CD4-positive, alpha-beta T cell treated with Interferon alpha-2 for 1 hour (primary cell): Measurements from ENCODE around the gene MED27.

Experiments
- DNase-seq, 2 donors: peaks; one replicate each; pipeline ENCODE4 v3.0.0-alpha.2; 2020 to 2022

Gene MED27, protein sequence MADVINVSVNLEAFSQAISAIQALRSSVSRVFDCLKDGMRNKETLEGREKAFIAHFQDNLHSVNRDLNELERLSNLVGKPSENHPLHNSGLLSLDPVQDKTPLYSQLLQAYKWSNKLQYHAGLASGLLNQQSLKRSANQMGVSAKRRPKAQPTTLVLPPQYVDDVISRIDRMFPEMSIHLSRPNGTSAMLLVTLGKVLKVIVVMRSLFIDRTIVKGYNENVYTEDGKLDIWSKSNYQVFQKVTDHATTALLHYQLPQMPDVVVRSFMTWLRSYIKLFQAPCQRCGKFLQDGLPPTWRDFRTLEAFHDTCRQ

DNA sequence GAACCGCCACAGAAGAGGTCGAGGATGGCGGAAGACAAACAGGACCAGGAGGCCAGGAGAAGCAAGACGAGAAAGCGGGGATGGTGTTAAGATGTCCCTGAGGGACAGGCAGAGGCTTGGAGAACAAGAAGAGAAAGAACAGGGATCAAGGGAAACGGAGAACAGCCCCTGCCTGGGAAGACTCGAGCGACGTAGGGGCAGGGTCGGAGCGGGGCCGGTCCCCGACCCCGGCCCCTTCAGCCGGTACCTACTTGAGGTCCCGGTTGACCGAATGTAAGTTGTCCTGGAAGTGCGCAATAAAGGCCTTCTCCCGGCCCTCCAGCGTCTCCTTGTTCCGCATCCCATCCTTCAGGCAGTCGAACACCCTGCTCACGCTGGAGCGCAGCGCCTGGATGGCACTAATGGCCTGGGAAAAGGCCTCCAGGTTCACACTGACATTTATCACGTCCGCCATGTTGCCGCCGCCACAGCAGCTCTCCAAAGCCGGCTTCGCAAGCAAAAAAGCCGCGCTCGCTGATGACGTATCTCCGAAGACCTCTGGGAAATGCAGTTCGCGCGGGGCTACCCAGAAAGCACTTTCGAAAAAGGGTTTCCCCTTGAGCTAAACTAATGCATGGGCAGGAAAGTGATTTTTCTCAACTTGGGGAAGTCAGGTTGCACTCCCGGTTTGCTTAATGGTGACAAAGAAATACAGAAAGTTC is at the start of gene MED27:
Gene MED27 (minus strand): TSS at position 477 of the 701 bp plus-strand sequence. CDS start 23 bp downstream, at position 454.
- peak; percentile 91 to 94 for DNase-seq

DNA sequence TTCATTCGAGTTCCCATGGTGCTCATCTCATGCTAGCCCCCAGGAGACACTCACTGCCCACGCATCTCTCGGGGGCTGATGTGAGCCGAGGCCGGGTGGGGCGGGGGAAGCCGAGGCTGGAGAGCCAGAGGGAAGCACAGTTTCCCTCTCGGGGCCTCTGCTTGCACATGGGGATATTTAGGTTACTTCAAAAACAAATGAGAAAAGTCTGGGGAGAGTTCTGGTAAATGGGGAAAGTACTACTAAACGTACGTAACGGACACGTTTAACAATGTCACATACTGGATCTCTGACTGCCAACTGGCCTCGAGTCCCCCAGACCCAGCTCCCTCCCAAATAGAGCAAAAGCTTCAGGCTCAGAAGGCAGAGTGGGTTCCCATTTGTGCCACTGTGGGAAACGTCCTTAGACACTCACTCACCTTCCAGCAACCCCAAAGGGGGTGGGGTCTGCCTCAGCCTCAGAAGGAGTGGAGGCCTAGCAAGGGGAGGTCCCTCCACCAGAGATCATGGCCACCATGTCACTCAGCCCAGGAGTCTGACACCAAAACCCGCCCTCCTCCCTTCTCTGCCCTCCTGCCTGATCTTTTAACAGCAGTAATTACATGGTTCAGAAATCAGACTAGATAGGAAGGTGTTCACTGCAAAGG is 48.3 kb upstream of the MED27 start:
- no peak for DNase-seq

DNA sequence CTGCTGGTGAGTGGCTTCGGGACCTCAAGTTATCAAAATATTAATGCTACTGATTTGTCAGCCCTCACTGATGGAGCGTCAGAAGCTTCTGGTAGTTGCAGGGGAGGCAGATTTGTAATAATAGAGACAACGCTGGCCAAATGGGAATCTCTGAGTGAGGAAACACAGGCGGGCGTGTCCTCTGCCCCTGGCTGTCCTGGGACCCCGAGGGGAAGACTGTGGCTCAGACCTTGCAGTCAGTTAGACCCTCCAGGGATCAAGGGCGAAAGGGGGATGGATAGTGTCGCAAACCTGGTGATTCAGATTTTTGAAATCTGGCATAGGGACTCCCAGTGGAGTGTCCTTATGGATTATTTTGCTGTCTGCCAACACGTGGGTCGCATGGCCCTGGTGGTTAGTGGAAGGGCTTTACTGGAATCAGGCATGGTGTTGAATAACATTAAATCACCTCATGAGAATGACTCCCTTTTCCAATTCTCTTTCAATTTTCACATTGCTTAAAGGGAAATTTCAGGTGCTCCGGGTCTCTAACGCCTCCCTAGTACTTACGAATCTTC is 47.1 kb upstream of the MED27 start:
- DNase-seq: no peak

DNA sequence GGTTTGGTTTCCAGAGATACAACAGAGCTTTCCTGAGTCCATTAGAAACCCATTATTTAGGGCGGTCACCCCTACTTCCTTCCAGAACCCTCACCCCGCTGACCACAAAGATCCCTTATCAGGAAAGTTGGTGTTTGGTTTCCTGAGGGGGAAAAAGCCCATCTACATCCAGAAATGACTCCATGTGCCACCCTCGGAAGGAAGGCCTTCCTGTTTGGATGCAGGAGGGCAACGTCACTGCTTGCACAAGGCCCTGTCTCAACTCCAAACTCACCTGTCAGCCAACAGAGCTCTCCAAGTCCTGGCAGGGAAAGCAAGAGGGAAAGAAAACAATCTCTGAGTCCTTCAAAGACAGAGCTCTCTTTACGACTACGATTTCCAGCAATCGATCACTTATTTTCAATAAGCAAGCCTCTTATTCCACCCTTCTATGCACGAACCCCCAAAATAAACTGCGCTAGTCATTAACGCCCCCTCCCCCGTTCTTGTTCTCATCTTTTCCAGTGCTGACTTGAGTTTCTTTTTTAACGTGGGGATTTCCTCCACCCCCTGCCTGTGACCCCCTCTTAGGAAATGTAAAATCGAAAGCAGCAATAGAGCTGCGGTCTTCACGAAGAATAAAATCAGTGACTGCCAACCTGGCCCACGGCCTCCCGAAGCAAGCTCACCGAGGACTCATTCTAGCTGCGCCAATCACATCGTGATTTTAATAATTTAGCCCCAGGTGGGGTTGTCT is 46.4 kb upstream of the MED27 start:
- peak in 1 of 2 donors; percentile 11 for DNase-seq

DNA sequence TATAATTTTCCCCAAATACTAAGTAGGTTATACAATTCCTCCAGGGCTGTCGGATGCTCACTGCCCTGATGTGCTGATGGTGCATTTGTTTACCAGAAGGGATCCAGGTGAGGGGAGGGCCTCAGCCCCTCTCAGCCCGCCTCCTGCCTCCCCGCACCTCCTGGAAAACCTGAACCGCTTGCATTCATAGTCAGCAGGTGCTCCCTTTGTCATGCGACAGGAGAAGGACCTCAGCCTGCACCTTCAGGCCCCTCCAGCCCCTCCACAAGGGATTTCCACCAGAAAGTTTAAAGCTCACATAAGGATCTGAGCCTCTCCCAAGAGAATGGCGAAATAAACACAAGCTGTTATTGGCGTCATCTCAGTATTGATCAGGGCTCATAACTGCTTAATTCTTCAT is 45.7 kb upstream of the MED27 start:
- no peak for DNase-seq

DNA sequence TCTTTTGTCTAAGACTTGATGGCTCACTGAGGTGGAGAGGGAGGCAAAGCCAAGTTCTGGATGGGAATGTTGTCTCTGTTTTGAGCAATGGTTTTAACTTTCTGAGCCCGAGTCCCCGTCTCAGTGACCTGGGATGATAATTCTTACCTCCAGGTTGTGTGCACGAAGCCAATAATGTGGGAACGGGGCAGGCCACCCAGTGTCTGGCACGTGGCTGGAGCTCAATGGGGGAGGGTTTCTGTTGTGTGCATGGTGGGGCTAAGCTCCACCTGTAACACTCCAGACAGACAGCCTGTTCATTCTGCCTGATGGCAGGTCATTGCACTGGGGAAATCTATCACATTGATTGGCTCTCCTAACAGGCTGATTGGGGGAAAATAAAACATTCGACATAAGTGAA is 45.1 kb upstream of the MED27 start:
- no peak for DNase-seq

DNA sequence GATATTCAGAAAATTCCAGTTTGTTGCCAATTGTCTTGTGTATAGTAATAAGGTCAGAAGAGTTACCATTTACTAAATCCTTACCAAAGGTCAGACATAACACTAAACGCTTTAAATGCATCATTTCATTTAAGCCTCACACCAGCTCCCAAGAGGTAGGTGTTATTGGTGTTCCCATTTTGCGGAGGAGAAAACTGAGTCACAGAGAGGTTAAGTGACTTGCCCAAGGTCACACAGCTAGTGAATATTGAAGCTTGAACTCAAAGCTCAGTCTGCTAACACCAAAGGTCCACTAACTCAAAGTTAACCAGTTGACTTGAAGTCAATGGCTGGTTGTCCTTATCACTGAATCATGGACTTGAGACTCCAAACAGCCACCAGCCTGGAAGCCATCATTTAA is 41.4 kb upstream of the MED27 start:
- no peak for DNase-seq

DNA sequence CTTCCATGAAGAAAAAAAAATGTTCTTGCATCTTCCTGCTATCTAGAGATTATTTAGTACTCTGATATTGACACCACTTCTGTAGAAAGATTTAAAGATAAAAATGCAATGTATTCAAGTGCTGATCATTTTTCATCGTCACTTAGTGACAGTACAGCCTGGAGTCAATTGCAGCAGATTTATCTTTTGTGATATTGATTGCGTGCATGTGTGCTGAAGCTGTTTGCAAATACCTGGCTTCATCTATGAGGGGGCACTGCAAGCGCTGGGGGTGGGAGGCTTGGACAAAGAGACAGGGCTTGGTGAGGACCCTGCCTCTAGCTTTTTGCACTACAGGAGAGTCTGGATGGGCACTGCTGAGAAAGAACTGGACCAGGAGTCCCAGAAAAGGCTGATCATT is 38.0 kb upstream of the MED27 start:
- DNase-seq: no peak

DNA sequence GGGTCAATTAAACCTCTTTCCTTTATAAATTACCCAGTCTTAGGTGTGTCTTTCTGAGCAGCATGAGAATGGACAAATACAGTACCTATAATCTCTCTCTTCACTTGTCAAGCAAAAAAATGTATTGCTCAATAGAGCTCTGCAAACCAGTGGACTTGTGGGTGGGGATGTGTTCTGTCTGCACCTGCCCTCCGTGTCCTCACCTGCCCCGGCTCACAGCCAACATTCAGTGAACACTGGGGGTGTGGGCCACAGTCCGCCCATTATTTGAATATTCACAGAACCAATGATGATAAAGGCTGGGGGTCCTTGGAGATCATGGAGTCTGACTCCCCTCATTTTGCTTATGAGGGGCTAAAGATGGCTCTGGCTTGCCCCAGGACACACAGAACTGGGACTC is 36.9 kb upstream of the MED27 start:
- no peak for DNase-seq

DNA sequence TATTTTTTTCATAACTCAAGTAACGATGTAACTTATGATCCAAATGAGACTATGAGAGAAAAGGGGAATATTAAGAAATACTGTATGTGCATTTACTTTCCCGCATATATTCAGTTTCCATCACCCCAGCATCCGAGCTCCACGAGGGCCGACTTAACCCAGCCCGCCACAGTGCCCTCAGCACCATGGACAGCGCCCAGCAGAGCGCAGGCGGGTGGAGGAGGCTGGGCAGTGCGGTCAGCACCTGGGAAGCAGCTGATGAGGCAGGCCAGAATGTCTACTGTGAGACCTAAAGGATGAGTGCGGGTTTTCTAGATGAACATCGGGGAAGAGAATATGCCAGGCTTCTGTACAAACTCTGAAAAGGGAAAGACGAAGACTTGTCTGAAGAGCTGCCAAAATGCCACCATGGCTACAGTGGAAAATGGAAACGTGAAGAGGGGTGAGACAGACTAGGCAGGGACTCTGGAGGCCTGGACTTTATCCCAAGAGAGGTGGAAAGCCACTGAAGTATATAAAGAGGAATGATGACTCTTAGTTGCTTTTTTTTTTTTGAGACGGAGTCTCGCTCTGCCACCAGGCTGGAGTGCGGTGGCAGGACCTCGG is 34.5 kb upstream of the MED27 start:
- peak in 1 of 2 donors; percentile 9 for DNase-seq

DNA sequence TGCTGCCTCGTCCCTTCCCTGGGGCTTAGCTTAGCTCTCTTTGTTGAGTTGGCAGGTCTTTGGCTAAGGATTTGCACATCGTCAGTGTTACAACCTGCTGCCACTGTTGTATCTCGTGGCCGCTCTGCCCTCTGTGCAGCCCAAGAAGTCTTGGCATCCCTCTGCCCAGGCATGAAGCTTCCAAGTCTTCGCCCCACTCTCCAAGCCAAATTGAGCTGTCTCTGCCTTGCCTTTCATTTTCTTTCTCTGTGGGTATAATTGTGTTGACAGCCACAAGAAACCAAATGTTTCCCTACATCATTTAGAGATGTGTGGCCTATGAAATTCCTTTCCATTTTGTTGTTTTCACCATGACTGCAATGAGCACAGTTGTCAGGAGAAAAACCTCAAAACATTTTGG is 29.6 kb upstream of the MED27 start:
- no peak for DNase-seq

DNA sequence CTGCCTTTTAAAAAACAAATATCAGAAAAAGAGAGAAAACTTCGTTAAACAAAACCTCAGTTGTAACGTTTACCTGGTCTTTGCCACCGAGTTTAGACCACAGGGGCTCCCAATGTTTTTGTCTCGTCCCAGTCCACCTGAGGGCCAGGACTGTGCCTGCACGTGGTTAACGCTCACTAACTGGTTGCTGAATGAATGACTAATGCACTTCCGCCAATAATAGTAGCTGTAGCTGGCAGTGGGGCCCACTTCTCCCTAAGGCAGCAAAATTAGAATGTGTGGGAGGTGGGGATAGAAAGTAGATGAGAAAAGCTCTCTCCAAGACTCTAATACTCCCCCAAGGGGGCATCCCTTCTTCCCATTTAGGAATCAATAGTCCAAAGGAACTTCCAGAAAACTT is 29.1 kb upstream of the MED27 start:
- DNase-seq: no peak

DNA sequence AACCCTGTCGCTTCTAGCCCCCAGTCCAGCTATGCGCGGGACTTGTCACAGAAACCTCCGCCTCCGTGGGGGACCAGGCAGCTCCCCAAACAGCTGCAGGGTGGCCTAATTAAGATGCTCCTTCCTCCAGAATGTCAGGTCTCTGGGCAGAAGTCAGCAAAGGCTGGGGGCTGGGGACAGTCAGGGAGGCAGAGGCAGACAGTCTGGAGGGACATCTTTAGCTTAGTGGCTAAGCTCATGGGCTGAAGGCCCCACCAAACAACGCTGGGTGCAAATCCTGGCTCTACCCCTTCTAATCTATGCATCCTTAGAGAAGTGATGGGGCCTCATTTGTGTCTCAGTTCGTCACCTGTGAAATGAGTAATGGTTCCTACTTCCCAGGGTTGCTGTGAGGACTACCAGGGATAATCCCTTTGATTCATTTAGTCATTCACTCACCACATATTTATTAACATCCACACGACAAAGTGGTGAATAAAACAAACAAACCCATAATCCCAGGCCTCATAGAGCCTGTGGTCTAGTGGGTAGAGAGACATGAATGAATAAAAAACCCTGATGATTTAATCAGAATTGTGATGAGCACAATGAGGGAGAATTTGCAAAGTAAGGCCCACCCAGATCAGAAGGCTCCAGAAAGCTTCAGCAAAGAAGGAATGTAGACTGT is 20.2 kb upstream of the MED27 start:
- DNase-seq: no peak

DNA sequence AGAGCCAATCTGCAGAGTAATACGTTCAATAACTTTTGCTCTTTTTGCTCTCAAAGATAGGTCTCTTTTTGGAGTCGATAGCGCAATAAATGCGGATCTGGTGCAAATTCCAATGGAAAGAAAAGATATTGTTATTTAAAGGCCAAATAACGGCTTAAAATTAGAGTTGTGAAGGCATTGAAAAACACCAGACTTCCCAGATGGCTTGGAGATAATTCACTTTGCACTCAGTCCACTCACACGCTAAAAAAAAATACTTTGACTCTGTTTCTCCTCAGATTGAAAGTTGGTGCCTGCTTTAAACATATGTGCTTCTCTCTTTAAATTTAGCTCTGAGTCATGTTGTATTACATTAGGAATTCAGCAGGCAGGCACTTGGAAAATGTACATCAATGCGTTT is 19.5 kb upstream of the MED27 start:
- no peak for DNase-seq

DNA sequence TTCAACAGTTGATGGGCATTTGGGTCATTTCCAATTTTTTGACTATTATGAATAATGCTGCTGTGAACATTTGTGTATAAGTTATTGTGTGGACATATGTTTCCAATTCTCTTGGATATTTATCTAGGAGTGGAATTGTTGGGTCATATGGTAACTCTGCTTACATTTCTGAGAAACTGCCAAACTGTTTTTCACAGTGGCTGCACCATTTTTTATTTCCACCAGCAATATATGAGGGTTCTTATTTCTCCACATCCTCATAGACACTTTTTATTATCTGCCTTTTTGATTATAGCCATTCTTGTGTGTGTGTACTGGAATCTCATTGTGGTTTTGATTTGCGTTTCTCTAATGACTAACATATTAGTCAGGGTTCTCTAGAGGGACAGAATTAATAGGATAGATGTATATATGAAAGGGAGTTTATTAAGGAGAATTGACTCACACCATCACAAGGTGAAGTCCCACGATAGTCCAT is 14.7 kb upstream of the MED27 start:
- no peak for DNase-seq

DNA sequence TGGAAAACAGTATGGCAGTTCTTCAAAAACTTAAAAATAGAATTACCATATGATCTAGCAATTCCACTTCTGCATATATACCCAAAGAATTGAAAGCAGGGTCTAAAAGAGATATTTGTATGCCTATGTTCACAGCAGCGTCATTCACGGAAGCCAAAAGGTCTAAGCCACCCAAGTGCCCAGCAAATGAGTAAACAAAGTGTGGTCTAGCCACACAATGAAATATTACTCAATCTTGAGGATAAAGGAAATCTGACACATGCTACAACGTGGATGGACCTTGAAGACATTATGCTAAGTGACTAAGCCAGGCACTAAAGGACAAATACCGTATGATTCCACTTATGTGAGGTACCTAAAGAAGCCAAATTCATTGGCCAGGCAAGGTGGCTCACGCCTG is 11.1 kb upstream of the MED27 start:
- no peak for DNase-seq

DNA sequence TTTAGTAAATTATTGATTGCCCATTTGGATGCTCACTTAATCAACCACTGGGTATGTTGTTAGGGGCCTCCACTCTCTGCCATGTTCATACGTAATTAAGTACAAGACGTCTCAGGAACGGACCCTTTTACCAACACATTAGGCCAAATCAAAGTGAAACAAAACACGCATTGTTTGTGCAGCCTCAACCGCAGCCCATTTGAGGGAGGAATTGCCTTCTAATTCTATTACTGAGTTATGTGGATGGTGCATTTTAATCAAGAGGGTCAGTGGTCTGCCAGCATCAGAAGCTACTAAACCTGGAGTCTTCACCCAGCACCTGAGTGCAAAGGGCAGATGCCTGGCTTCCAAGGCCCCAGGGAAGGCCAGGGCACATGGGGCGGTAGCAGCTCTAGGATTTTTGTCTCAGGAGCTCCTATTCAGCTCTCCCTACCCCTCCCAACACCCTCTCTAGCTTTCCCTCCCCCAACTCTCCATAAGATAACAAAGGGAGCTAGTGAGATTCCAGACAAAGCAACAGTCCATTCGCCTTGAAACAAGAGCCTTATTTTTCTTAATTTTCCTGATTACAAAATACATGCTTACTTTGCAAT is 7.9 kb upstream of the MED27 start:
- no peak for DNase-seq

DNA sequence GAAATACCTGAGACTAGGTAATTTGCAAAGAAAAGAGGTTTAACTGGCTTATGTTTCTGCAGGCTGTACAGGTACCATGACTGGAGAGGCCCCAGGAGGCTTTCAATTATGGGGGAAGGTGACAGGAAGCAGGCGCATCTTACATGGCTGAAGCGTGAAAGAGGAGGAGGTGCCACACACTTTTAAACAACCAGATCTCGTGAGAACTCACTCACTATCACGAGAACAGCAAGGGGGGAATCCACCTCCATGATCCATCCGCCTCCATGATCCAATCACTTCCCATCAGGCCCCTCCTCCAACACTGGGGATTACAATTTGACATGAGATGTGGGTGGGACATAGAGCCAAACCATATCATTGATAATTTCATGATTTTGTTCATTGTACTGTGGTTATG is 2.5 kb upstream of the MED27 start:
- no peak for DNase-seq

DNA sequence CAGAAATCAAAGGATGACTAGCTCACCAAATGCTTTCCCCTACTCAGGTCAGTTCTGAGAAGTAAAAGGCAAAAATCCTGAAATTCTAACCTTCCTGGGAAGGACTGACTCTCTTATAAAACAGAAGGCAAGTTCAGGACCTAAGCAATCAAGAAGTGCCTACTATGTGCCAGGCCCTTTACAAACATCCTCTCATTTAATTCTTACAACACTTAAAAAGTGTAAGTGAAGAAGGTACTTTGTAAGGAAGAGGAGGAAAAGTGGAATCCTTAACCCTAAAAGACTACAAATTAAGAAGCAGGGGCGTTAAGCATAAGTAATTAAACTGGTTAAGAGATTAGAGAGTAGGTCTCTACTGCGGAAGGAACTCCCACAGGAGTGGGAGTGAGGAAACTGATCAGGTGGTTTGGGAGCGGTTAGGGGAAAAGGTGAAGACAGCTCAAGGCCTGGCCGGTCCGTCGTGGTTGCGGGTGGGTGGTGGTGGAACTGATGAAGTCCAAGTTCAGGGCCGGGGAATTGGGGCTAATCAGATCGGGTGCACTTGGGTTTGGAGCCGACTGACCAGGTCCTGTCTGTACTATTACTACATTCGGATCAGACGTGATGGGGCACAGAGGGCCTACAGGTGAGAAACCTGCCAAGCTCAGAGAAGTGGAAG is 839 bp downstream of the MED27 start:
- peak in 1 of 2 donors; percentile 4 for DNase-seq

DNA sequence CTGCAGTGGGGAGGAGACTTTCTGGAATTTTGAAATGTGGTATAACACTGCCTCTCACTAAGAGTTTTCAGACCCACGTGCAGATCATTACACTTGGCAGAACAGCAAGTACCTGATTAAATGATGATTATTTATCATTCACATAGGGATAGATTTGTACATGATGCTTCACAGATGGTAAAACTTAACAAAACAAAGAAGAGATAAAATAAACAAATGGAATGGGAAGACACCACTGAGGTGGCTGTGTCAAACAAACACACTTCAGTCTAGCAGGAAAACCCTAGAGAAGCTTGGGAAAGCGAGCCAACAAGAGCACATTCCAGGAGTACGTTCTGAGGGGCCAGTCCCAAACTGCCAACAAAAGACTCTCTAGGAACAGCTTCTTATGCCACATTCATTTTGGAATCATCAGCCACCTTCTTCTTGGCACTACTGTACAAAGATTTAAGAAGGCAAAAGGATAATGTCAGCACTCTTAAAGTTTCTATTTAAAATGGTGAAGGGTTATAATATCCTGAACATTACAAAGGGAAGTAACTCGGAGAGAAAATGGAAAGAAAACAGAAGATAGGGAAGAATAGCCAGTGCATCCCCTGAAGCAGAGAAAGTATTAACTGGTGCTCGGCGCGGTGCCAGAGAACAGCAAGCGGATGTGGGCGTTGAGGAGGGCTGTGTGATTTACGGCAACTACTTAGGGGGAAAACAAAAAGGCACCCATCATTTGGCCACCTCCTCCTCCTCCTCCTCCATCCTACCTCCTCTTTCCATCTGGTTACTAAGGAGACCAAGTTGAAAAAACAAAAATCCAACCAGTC is 1.6 kb downstream of the MED27 start:
- DNase-seq: peak; percentile 23 to 58
